IMR-90 (cell line): ENCODE measurements around the gene ADAMTS12. TPM values are rescaled to one million over a fixed set of nuclear protein-coding genes. Genes with fewer than 3 reads are reported as not detected.

Source experiments
- ATAC-seq: fragments of 200-7000 bp; cut with Tn5 transposase; 2 replicates; pipeline ENCODE4 v1.9.1; 2020; ENCODE audit warnings: low read depth, mild to moderate bottlenecking, moderate library complexity
- BruUV-seq: library from RNA; stranded (reverse); fragments of 400-500 nt; replicated peaks from 2 replicates; lab custom pipeline; 2021; lab: Mats Ljungman, UMichigan
- CTCF ChIA-PET: fragments of 300-600 bp; formaldehyde crosslinking; extraction: SDS; loops from one replicate; lab custom pipeline; 2021; ENCODE audit warnings: antibody characterized with exemption; lab: Yijun Ruan, JAX
- POLR2A ChIA-PET: fragments of 300-600 bp; sonication (Branson Sonifier 250); formaldehyde crosslinking; loops from one replicate; lab custom pipeline; 2022; ENCODE audit warnings: antibody characterized with exemption; ENCODE audit not compliant: unreplicated experiment; lab: Charles Lee
- DNase-seq: peaks from one replicate; pipeline ENCODE4 v3.0.0; 2013
- H2AFZ ChIP-seq: replicated peaks from 2 replicates; pipeline ENCODE3; 2013; ENCODE audit warnings: low read length, mild to moderate bottlenecking; ENCODE audit not compliant: poor library complexity
- H2AK5ac ChIP-seq: 2 replicates; pipeline ENCODE4 v1.6.1; 2013; ENCODE audit warnings: low read depth, low read length, inconsistent platforms
- H2AK9ac ChIP-seq: replicated peaks from 2 replicates; pipeline ENCODE3; 2013; ENCODE audit warnings: mild to moderate bottlenecking, low read depth, low read length, moderate library complexity; ENCODE audit not compliant: poor library complexity
- H2BK120ac ChIP-seq: 2 replicates; pipeline ENCODE4 v1.6.1; 2013; ENCODE audit warnings: low read depth, low read length, inconsistent platforms
- H2BK15ac ChIP-seq: 3 replicates; pipeline ENCODE4 v1.6.1; 2013; ENCODE audit warnings: low read depth, low read length, inconsistent platforms
- H2BK20ac ChIP-seq: 2 replicates; pipeline ENCODE4 v1.6.1; 2013; ENCODE audit warnings: low read depth, mild to moderate bottlenecking, inconsistent platforms, low read length, moderate library complexity
- H2BK5ac ChIP-seq: 2 replicates; pipeline ENCODE4 v1.6.1; 2013; ENCODE audit warnings: mild to moderate bottlenecking, low read depth, low read length, inconsistent platforms; ENCODE audit not compliant: poor library complexity, severe bottlenecking
- H3K14ac ChIP-seq: replicated peaks from 2 replicates; pipeline ENCODE4 v1.6.1; 2013; ENCODE audit warnings: low read depth, low read length, inconsistent platforms
- H3K18ac ChIP-seq: 2 replicates; pipeline ENCODE4 v1.6.1; 2013; ENCODE audit warnings: low read depth, low read length, control low read depth
- H3K23ac ChIP-seq: 2 replicates; pipeline ENCODE4 v1.6.1; 2013; ENCODE audit warnings: low read depth, low read length, inconsistent platforms
- H3K27ac ChIP-seq: 2 replicates; pipeline ENCODE4 v1.5.1; 2013; ENCODE audit warnings: mild to moderate bottlenecking, control low read depth, low read length; ENCODE audit not compliant: insufficient read depth
- H3K27me3 ChIP-seq: 2 replicates; pipeline ENCODE4 v1.6.1; 2013; ENCODE audit warnings: low read length; ENCODE audit not compliant: control insufficient read depth, insufficient read depth
- H3K36me3 ChIP-seq: 2 replicates; pipeline ENCODE4 v1.6.1; 2013; ENCODE audit warnings: low read length, mixed read lengths; ENCODE audit not compliant: control insufficient read depth, insufficient read depth
- H3K4ac ChIP-seq: 2 replicates; pipeline ENCODE4 v1.6.1; 2013; ENCODE audit warnings: low read depth, low read length, inconsistent platforms
- H3K4me1 ChIP-seq: 2 replicates; pipeline ENCODE4 v1.6.1; 2013; ENCODE audit warnings: low read length, mixed read lengths; ENCODE audit not compliant: control insufficient read depth, insufficient read depth
- H3K4me2 ChIP-seq: 2 replicates; pipeline ENCODE4 v1.6.1; 2013; ENCODE audit warnings: low read depth, mild to moderate bottlenecking, control low read depth, low read length, moderate library complexity
- H3K4me3 ChIP-seq: 2 replicates; pipeline ENCODE4 v1.5.1; 2013; ENCODE audit warnings: low read depth, mild to moderate bottlenecking, control low read depth, low read length, moderate library complexity; ENCODE audit not compliant: insufficient read depth
- H3K56ac ChIP-seq: 2 replicates; pipeline ENCODE4 v1.6.1; 2013; ENCODE audit warnings: low read length, inconsistent platforms; ENCODE audit not compliant: insufficient read depth; ENCODE audit errors: extremely low read depth
- H3K79me1 ChIP-seq, 2 experiments: 2 replicates each; pipeline ENCODE4 v1.6.1; 2013; ENCODE audit warnings: low read length in 2 of 2, inconsistent platforms in 1 of 2, low read depth in 1 of 2
- H3K9ac ChIP-seq: 2 replicates; pipeline ENCODE4 v1.6.1; 2013; ENCODE audit warnings: low read depth, low read length, control low read depth
- H3K9me1 ChIP-seq: 2 replicates; pipeline ENCODE4 v1.6.1; 2013; ENCODE audit warnings: low read length, inconsistent platforms; ENCODE audit not compliant: insufficient read depth
- H3K9me3 ChIP-seq: 2 replicates; pipeline ENCODE4 v1.6.1; 2013; ENCODE audit warnings: low read length; ENCODE audit not compliant: control insufficient read depth, insufficient read depth
- H4K20me1 ChIP-seq: 2 replicates; pipeline ENCODE4 v1.6.1; 2013; ENCODE audit warnings: low read length, inconsistent platforms; ENCODE audit not compliant: insufficient read depth
- H4K5ac ChIP-seq: 2 replicates; pipeline ENCODE4 v1.6.1; 2013; ENCODE audit warnings: mild to moderate bottlenecking, low read depth, low read length, control low read depth
- H4K8ac ChIP-seq, 2 experiments: 2 replicates each; pipeline ENCODE4 v1.6.1; 2013; ENCODE audit warnings: low read depth in 2 of 2, low read length in 2 of 2, control low read depth in 1 of 2, inconsistent platforms in 1 of 2
- H4K91ac ChIP-seq: 2 replicates; pipeline ENCODE4 v1.6.1; 2013; ENCODE audit warnings: low read depth, low read length, inconsistent platforms; ENCODE audit not compliant: insufficient read depth
- BHLHE40 ChIP-seq: fragments of 150-350 bp; IDR thresholded peaks from 2 replicates; pipeline ENCODE4 v1.6.1; 2016; ENCODE audit warnings: mild to moderate bottlenecking, low read depth, low read length
- CEBPB ChIP-seq: IDR thresholded peaks from 2 replicates; pipeline ENCODE4 v1.6.1; 2012; ENCODE audit warnings: low read depth, low read length, improper control_type of control experiment
- CHD1 ChIP-seq: IDR thresholded peaks from 2 replicates; pipeline ENCODE4 v1.6.1; 2012; ENCODE audit warnings: low read depth, low read length, improper control_type of control experiment
- FOS ChIP-seq: fragments of 150-350 bp; IDR thresholded peaks from 2 replicates; pipeline ENCODE4 v1.6.1; 2016; ENCODE audit warnings: low read depth, low read length
- MAFK ChIP-seq: IDR thresholded peaks from 2 replicates; pipeline ENCODE4 v1.6.1; 2012; ENCODE audit warnings: low read depth, low read length, improper control_type of control experiment
- MAZ ChIP-seq: IDR thresholded peaks from 2 replicates; pipeline ENCODE4 v1.6.1; 2012; ENCODE audit warnings: low read depth, mild to moderate bottlenecking, low read length, improper control_type of control experiment, moderate library complexity, borderline replicate concordance
- MXI1 ChIP-seq: IDR thresholded peaks from 2 replicates; pipeline ENCODE4 v1.6.1; 2012; ENCODE audit warnings: low read depth, mild to moderate bottlenecking, low read length, moderate library complexity, borderline replicate concordance
- NFE2L2 ChIP-seq: fragments of 150-350 bp; IDR thresholded peaks from 2 replicates; pipeline ENCODE4 v1.6.1; 2016; ENCODE audit warnings: low read depth, mild to moderate bottlenecking, low read length
- POLR2A ChIP-seq: IDR thresholded peaks from 2 replicates; pipeline ENCODE4 v1.6.1; 2012; ENCODE audit warnings: mild to moderate bottlenecking, low read depth, low read length
- RAD21 ChIP-seq: IDR thresholded peaks from 2 replicates; pipeline ENCODE4 v1.6.1; 2012; ENCODE audit warnings: low read length, improper control_type of control experiment
- RCOR1 ChIP-seq: IDR thresholded peaks from 2 replicates; pipeline ENCODE4 v1.6.1; 2012; ENCODE audit warnings: mild to moderate bottlenecking, low read length, improper control_type of control experiment; ENCODE audit not compliant: insufficient replicate concordance
- RFX5 ChIP-seq: IDR thresholded peaks from 2 replicates; pipeline ENCODE4 v1.8.0; 2012; ENCODE audit warnings: low read depth, mild to moderate bottlenecking, low read length, moderate library complexity
- SMC3 ChIP-seq: fragments of 150-350 bp; IDR thresholded peaks from 2 replicates; pipeline ENCODE4 v1.6.1; 2016; ENCODE audit warnings: low read depth, mild to moderate bottlenecking, antibody characterized with exemption, low read length, moderate library complexity
- WGBS, 2 experiments: methylation state at CpG; one replicate each; pipeline versions ENCODE4 v1.1.5 to v1.1.7; 2013; ENCODE audit warnings: missing lambda C conversion rate in 2 of 2; ENCODE audit not compliant: insufficient read length in 1 of 2; ENCODE audit errors: extremely low coverage in 2 of 2; 5-methylcytosine and 5-hydroxymethylcytosine counted together
- dilution Hi-C: fragments of 300-500 bp; cut with HindIII; formaldehyde crosslinking; loops from one replicate; pipeline ENCODE4 v1.14.3; 2018; ENCODE audit warnings: low sequenced_read_pairs; ENCODE audit not compliant: unreplicated experiment
- in situ Hi-C: fragments of 300-500 bp; cut with MboI; formaldehyde crosslinking; loops from 3 replicates; pipeline ENCODE4 v1.14.3; 2019; ENCODE audit warnings: low sequenced_read_pairs, inconsistent platforms, mixed read lengths
- intact Hi-C: fragments of 100-400 bp; cut with micrococcal nuclease; formaldehyde crosslinking; loops from 2 replicates; pipeline ENCODE4 v1.10.0; 2022
- polyA plus RNA-seq, 3 experiments: library from polyadenylated mRNA; depleted of rRNA; stranded (reverse); fragments of >200 nt; gene quantifications; 2 replicates each; pipeline ENCODE4 v1.2.3, GENCODE V29; 2012; ENCODE audit warnings: low replicate concordance in 1 of 3
- total RNA-seq: library from RNA; depleted of rRNA; stranded (reverse); fragments of >200 nt; gene quantifications from 2 replicates; pipeline ENCODE4 v1.2.3, GENCODE V29; 2012
- TF ChIP-seq, protein P1 (sequence below): conservative IDR thresholded peaks from 2 replicates; pipeline ENCODE4 v1.5.1; 2012; ENCODE audit warnings: mild to moderate bottlenecking, low read depth, low read length, improper control_type of control experiment
- TF ChIP-seq, protein P2 (sequence below): fragments of 150-350 bp; IDR thresholded peaks from 2 replicates; pipeline ENCODE4 v1.6.1; 2016; ENCODE audit warnings: low read depth, mild to moderate bottlenecking, low read length, moderate library complexity, borderline replicate concordance
- TF ChIP-seq, protein P3 (sequence below): fragments of 150-350 bp; IDR thresholded peaks from 2 replicates; pipeline ENCODE4 v1.6.1; 2017; ENCODE audit warnings: mild to moderate bottlenecking, antibody characterized with exemption, low read length, low read depth

ADAMTS12 gene
- total and polyA plus RNA-seq, 2 of the 4 experiments (the other 2 are of a cell fraction), result 27.3 to 51.3 TPM

DNA sequence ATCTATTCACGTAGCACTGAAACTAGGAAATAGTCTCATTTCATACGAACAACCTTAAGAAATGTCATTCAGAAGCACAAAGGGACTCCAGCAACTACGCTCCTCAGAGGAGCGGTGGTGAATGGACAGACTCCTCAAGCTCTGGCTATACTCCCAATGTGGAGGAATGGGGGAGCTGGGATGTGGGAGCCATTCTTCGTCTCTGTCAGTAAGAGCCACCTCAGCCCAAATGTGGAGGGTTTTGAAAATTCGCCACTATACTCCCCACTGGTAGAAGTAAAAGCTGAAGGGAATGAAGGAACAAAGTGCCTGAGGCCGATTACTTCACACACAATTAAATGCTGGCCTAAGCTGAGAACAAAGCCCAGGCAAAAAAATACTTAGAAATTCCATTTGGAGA, 96.3 kb downstream of the ADAMTS12 start:
- no peak overlapping the region for H2AFZ ChIP-seq
- H4K91ac ChIP-seq, result no peak overlapping the region
- ATAC-seq (no peak), DNase-seq (no peak)
- no peaks in the 10 kb centered on the region for H3K27me3 ChIP-seq
- H4K20me1 ChIP-seq, result peaks cover 3% of the 10 kb centered on the region; the same call in 1 of the 2 replicates
- ChIA-PET POLR2A (no interaction called here), CTCF (interaction anchor here (1.5 kb wide), 1 partner anchor 27 kb away, joined by 3 read pairs; no protein-coding TSS in a partner anchor)
- no peak overlapping the region for H3K18ac ChIP-seq
- intact Hi-C loops (no loop called here), in situ Hi-C loops (no loop called here), dilution Hi-C loops (no loop called here)
- H3K4me2 ChIP-seq, result no peak overlapping the region
- H3K36me3 ChIP-seq, result no peaks in the 10 kb centered on the region
- TF ChIP-seq CHD1, result no peak
- no peak for TF ChIP-seq RAD21
- no peak for TF ChIP-seq MAFK
- no peak for TF ChIP-seq BHLHE40
- TF ChIP-seq, protein P1, sequence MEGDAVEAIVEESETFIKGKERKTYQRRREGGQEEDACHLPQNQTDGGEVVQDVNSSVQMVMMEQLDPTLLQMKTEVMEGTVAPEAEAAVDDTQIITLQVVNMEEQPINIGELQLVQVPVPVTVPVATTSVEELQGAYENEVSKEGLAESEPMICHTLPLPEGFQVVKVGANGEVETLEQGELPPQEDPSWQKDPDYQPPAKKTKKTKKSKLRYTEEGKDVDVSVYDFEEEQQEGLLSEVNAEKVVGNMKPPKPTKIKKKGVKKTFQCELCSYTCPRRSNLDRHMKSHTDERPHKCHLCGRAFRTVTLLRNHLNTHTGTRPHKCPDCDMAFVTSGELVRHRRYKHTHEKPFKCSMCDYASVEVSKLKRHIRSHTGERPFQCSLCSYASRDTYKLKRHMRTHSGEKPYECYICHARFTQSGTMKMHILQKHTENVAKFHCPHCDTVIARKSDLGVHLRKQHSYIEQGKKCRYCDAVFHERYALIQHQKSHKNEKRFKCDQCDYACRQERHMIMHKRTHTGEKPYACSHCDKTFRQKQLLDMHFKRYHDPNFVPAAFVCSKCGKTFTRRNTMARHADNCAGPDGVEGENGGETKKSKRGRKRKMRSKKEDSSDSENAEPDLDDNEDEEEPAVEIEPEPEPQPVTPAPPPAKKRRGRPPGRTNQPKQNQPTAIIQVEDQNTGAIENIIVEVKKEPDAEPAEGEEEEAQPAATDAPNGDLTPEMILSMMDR, result no peak
- TF ChIP-seq NFE2L2, result no peak
- TF ChIP-seq POLR2A, result no peak
- no peak for TF ChIP-seq RCOR1
- TF ChIP-seq, protein P2, sequence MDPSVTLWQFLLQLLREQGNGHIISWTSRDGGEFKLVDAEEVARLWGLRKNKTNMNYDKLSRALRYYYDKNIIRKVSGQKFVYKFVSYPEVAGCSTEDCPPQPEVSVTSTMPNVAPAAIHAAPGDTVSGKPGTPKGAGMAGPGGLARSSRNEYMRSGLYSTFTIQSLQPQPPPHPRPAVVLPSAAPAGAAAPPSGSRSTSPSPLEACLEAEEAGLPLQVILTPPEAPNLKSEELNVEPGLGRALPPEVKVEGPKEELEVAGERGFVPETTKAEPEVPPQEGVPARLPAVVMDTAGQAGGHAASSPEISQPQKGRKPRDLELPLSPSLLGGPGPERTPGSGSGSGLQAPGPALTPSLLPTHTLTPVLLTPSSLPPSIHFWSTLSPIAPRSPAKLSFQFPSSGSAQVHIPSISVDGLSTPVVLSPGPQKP, result no peak
- no peak for TF ChIP-seq SMC3
- TF ChIP-seq, protein P3, sequence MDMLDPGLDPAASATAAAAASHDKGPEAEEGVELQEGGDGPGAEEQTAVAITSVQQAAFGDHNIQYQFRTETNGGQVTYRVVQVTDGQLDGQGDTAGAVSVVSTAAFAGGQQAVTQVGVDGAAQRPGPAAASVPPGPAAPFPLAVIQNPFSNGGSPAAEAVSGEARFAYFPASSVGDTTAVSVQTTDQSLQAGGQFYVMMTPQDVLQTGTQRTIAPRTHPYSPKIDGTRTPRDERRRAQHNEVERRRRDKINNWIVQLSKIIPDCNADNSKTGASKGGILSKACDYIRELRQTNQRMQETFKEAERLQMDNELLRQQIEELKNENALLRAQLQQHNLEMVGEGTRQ, result no peak
- no peak for TF ChIP-seq MXI1
- TF ChIP-seq RFX5, result no peak
- no peak for TF ChIP-seq FOS
- TF ChIP-seq CEBPB, result no peak
- TF ChIP-seq MAZ, result no peak
- H2BK5ac ChIP-seq, result no peak overlapping the region
- H3K14ac ChIP-seq, result no peak overlapping the region
- peaks cover 7 to 42% of the 10 kb centered on the region in 2 experiments for H3K79me1 ChIP-seq
- no peak overlapping the region for H3K4me3 ChIP-seq
- H2BK15ac ChIP-seq, result no peak overlapping the region
- no peak overlapping the region for H3K9ac ChIP-seq
- H3K27ac ChIP-seq, result no peak overlapping the region
- H3K23ac ChIP-seq, result no peak overlapping the region
- H4K8ac ChIP-seq, result no peak overlapping the region
- BruUV-seq, result no TSS peak
- H3K56ac ChIP-seq, result no peak overlapping the region
- no peak overlapping the region for H4K5ac ChIP-seq
- H2AK5ac ChIP-seq, result peak overlapping the region; percentile 73
- no peak overlapping the region for H3K4ac ChIP-seq
- H2BK120ac ChIP-seq, result no peak overlapping the region; the same call in 1 of the 2 replicates
- peaks cover 7% of the 10 kb centered on the region for H3K9me1 ChIP-seq
- no peak overlapping the region for H2AK9ac ChIP-seq
- 100% methylated on average over 1 of the region's 7 CpGs; no CpG with 5 or more reads in 1 of the 2 experiments for WGBS, 2 experiments
- no peaks in the 10 kb centered on the region for H3K9me3 ChIP-seq
- no peak overlapping the region for H2BK20ac ChIP-seq
- peaks cover 5% of the 10 kb centered on the region for H3K4me1 ChIP-seq
